Measurements from ENCODE around the gene ZDHHC11B. TPM values are rescaled to one million over a fixed set of nuclear protein-coding genes. Genes with fewer than 3 reads are reported as not detected.
"Not testable (repeated sequence)": the region's sequence is repeated elsewhere in the genome, so short reads cannot be mapped to it uniquely, and the experiment has no call there.

The ZDHHC11B gene
- total and polyA plus RNA-seq, 2 experiments from 2014 or later, result not detected

- 73 to 78% methylated on average over 21 to 24 of the region's 24 CpGs for WGBS, 2 experiments (ENCODE audit: low coverage in 1 of 2, low lambda C conversion rate in 2 of 2, missing lambda C conversion rate in 2 of 2)
Observed at GRCh38 chr5:685262-686171, 99.0 kb downstream of the ZDHHC11B start.

GRCh38 chr5:684751-685216, 99.7 kb downstream of the ZDHHC11B start:
- TF ChIP-seq EZH2 (IDR thresholded peaks at IDR 0.05; ENCODE audit: insufficient read depth, poor library complexity, severe bottlenecking), result no peak
- TF ChIP-seq EZH2phosphoT487 (IDR thresholded peaks at IDR 0.05; ENCODE audit: insufficient read depth, low read depth), result no peak
- Histone ChIP-seq H3K27me3 (replicated peaks; ENCODE audit: insufficient read depth) (no peaks in the 10 kb centered on the region), H4K20me1 (ENCODE audit: insufficient read depth) (no peaks in the 10 kb centered on the region), H3K4me1 (ENCODE audit: insufficient read depth) (no peaks in the 10 kb centered on the region), H3K9me3 (ENCODE audit: low read depth) (no peaks in the 10 kb centered on the region), H3K79me2 (ENCODE audit: insufficient read depth) (no peaks in the 10 kb centered on the region), H3K36me3 (ENCODE audit: low read depth) (no peaks in the 10 kb centered on the region), H3K4me3 (no peak overlapping the region), H3K9me2 (ENCODE audit: insufficient read depth) (no peaks in the 10 kb centered on the region), H3K9ac (no peak overlapping the region), H3F3A (ENCODE audit: insufficient read depth) (no peaks in the 10 kb centered on the region), H3K4me2 (ENCODE audit: unreplicated experiment) (no peak overlapping the region), H2AFZ (no peak overlapping the region), H3K27ac (no peak overlapping the region)
- 69 to 76% methylated on average over 17 of the region's 17 CpGs for WGBS, 2 experiments (ENCODE audit: low coverage in 1 of 2, low lambda C conversion rate in 2 of 2, missing lambda C conversion rate in 2 of 2)
- no peak for DNase-seq
- in situ Hi-C loops (cut with MboI), result no loop called here

More at GRCh38 chr5:685262-686171, 99.0 kb downstream of the ZDHHC11B start:
- H3K27me3 ChIP-seq (replicated peaks; ENCODE audit: insufficient read depth), result no peaks in the 10 kb centered on the region
- in situ Hi-C loops (cut with MboI), result no loop called here
- no peaks in the 10 kb centered on the region for H3K9me2 ChIP-seq (ENCODE audit: insufficient read depth)
- H3K9ac ChIP-seq, result no peak overlapping the region
- TF ChIP-seq EZH2 (IDR thresholded peaks at IDR 0.05; ENCODE audit: insufficient read depth, poor library complexity, severe bottlenecking) (no peak), EZH2phosphoT487 (IDR thresholded peaks at IDR 0.05; ENCODE audit: insufficient read depth, low read depth) (no peak)
- no peak for DNase-seq
- no peak overlapping the region for H2AFZ ChIP-seq
- H3K9me3 ChIP-seq (ENCODE audit: low read depth), result no peaks in the 10 kb centered on the region
- H3K79me2 ChIP-seq (ENCODE audit: insufficient read depth), result no peaks in the 10 kb centered on the region
- no peaks in the 10 kb centered on the region for H3K4me1 ChIP-seq (ENCODE audit: insufficient read depth)
- H3K27ac ChIP-seq, result no peak overlapping the region
- no peaks in the 10 kb centered on the region for H3K36me3 ChIP-seq (ENCODE audit: low read depth)
- H3K4me2 ChIP-seq (ENCODE audit: unreplicated experiment), result no peak overlapping the region
- H3F3A ChIP-seq (ENCODE audit: insufficient read depth), result no peaks in the 10 kb centered on the region
- no peak overlapping the region for H3K4me3 ChIP-seq
- no peaks in the 10 kb centered on the region for H4K20me1 ChIP-seq (ENCODE audit: insufficient read depth)

DNA sequence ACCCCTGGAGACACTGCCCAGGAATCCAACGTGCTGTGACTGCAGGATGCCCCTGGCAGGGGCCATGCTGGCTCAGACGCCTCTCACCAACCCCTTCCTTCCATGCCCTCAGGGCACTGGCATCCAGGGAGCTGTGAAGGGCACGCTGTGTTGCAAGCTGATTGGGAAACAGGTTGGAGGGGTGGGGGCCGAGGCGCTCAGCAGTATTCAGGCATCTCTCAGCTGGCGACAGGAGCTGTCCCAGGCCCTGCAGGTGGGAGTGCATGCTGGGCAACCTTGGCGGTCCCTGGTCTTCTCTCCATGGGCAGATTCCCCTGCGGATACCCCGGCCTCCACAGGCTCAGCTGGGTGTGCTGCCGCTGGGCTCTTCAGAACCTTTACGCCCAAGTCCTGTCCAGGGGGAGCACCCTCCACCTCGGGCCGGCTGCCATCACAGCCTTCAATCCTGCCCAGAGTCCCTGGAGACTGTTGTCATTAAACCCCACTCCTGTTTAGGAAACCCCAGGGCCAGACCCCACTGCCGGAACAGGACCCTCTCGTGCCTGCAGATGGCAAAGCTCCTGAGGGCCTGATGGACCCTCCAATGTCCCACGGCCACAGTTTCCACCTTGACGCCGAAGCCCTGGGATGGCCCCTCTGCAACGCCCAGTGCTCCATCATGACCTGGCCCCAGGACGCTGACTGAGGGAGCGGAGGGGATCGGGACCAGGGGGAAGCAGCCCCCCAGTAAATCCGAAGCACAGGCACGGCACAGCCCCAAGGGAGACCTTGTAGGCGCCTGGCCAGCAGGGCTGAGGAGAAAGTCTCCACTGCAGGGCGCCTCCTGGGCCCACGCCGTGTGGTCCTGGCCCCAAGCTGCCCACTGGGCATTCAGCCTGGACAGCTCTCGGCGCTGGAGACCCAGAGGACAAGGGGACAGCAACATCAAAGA, 100.7 kb downstream of the ZDHHC11B start:
- H3K36me3 ChIP-seq (ENCODE audit: low read depth), result no peaks in the 10 kb centered on the region
- no peak for DNase-seq
- in situ Hi-C loops (cut with MboI), result no loop called here

GRCh38 chr5:682651-683358, 101.7 kb downstream of the ZDHHC11B start:
- H3K36me3 ChIP-seq (ENCODE audit: low read depth); H3K4me3 ChIP-seq; H3K4me2 ChIP-seq (ENCODE audit: unreplicated experiment); H3K27ac ChIP-seq; H4K20me1 ChIP-seq (ENCODE audit: insufficient read depth); H3F3A ChIP-seq (ENCODE audit: insufficient read depth); H3K9me3 ChIP-seq (ENCODE audit: low read depth); H3K4me1 ChIP-seq (ENCODE audit: insufficient read depth); H3K9me2 ChIP-seq (ENCODE audit: insufficient read depth); DNase-seq; in situ Hi-C loops (cut with MboI); H3K79me2 ChIP-seq (ENCODE audit: insufficient read depth); H3K9ac ChIP-seq; H2AFZ ChIP-seq; H3K27me3 ChIP-seq (replicated peaks; ENCODE audit: insufficient read depth): not testable (repeated sequence)
- 68 to 74% methylated on average over 14 to 17 of the region's 17 CpGs for WGBS, 2 experiments (ENCODE audit: low coverage in 1 of 2, low lambda C conversion rate in 2 of 2, missing lambda C conversion rate in 2 of 2)

More for the DNA sequence above, 100.7 kb downstream of the ZDHHC11B start:
- 70 to 73% methylated on average over 27 to 30 of the region's 30 CpGs for WGBS, 2 experiments (ENCODE audit: low coverage in 1 of 2, low lambda C conversion rate in 2 of 2, missing lambda C conversion rate in 2 of 2)
- Histone ChIP-seq H3K79me2 (ENCODE audit: insufficient read depth) (no peaks in the 10 kb centered on the region), H3K4me3 (no peak overlapping the region), H2AFZ (no peak overlapping the region), H3K4me1 (ENCODE audit: insufficient read depth) (no peaks in the 10 kb centered on the region), H3K9ac (no peak overlapping the region), H3F3A (ENCODE audit: insufficient read depth) (no peaks in the 10 kb centered on the region), H4K20me1 (ENCODE audit: insufficient read depth) (no peaks in the 10 kb centered on the region), H3K9me3 (ENCODE audit: low read depth) (no peaks in the 10 kb centered on the region), H3K27me3 (replicated peaks; ENCODE audit: insufficient read depth) (no peaks in the 10 kb centered on the region), H3K4me2 (ENCODE audit: unreplicated experiment) (no peak overlapping the region), H3K9me2 (ENCODE audit: insufficient read depth) (no peaks in the 10 kb centered on the region), H3K27ac (no peak overlapping the region)
- TF ChIP-seq EZH2 (IDR thresholded peaks at IDR 0.05; ENCODE audit: insufficient read depth, poor library complexity, severe bottlenecking) (no peak), EZH2phosphoT487 (IDR thresholded peaks at IDR 0.05; ENCODE audit: insufficient read depth, low read depth) (no peak)

- H3K79me2 ChIP-seq (ENCODE audit: insufficient read depth); H3K27ac ChIP-seq; H2AFZ ChIP-seq; H3K4me3 ChIP-seq; H3K4me2 ChIP-seq (ENCODE audit: unreplicated experiment); H3K9me2 ChIP-seq (ENCODE audit: insufficient read depth); in situ Hi-C loops (cut with MboI); H3K9me3 ChIP-seq (ENCODE audit: low read depth); H4K20me1 ChIP-seq (ENCODE audit: insufficient read depth); H3K27me3 ChIP-seq (replicated peaks; ENCODE audit: insufficient read depth); H3K36me3 ChIP-seq (ENCODE audit: low read depth); DNase-seq; H3K9ac ChIP-seq; H3K4me1 ChIP-seq (ENCODE audit: insufficient read depth); H3F3A ChIP-seq (ENCODE audit: insufficient read depth): not testable (repeated sequence)
- 100% methylated on average over 1 of the region's 3 CpGs; no CpG with 5 or more reads in 1 of the 2 experiments for WGBS, 2 experiments (ENCODE audit: low coverage in 1 of 2, low lambda C conversion rate in 2 of 2, missing lambda C conversion rate in 2 of 2)
Observed at GRCh38 chr5:682216-682615, 102.3 kb downstream of the ZDHHC11B start.
